Keratinocyte (primary cell): ENCODE data around the gene PGC. TPM values are rescaled to one million over a fixed set of nuclear protein-coding genes. Genes with fewer than 3 reads are reported as not detected.

ENCODE experiments used
- DNase-seq: peaks from one replicate; pipeline ENCODE4 v3.0.0-alpha.2; 2011; ENCODE audit warnings: low read depth, missing footprints, low spot score
- FAIRE-seq: peaks from 2 replicates; lab custom pipeline; 2011; peaks lifted over from hg19 to GRCh38; lab: Jason Lieb, UNC
- H2AFZ ChIP-seq: 2 replicates; pipeline ENCODE4 v1.6.0; 2012; ENCODE audit warnings: low read length, control low read depth, inconsistent platforms; ENCODE audit not compliant: control insufficient read depth
- H3K27ac ChIP-seq: 2 replicates; pipeline ENCODE4 v1.5.1; 2011; ENCODE audit warnings: low read length; ENCODE audit not compliant: control insufficient read depth, insufficient read depth
- H3K27me3 ChIP-seq: 3 replicates; pipeline ENCODE4 v1.6.0; 2011; ENCODE audit warnings: low read length; ENCODE audit not compliant: control insufficient read depth, insufficient read depth; ENCODE audit errors: extremely low read depth
- H3K36me3 ChIP-seq, 2 experiments: 2 replicates in 1 of 2; 3 replicates in 1 of 2; pipeline ENCODE4 v1.5.1; 2011; ENCODE audit warnings: low read length in 2 of 2, mild to moderate bottlenecking in 1 of 2; ENCODE audit not compliant: control insufficient read depth in 2 of 2, insufficient read depth in 2 of 2; ENCODE audit errors: extremely low read depth in 1 of 2
- H3K4me1 ChIP-seq: 3 replicates; pipeline ENCODE4 v1.5.1; 2011; ENCODE audit warnings: low read length; ENCODE audit not compliant: control insufficient read depth, insufficient read depth; ENCODE audit errors: extremely low read depth
- H3K4me2 ChIP-seq: 3 replicates; pipeline ENCODE4 v1.6.0; 2011; ENCODE audit warnings: low read depth, low read length; ENCODE audit not compliant: control insufficient read depth, insufficient read depth; ENCODE audit errors: extremely low read depth
- H3K4me3 ChIP-seq, 3 experiments: fragments of 200-600 bp in 1 of 3; sonication (generic) in 1 of 3; 2 replicates in 2 of 3; 3 replicates in 1 of 3; pipeline ENCODE4 v1.5.1; 2011 to 2016; ENCODE audit warnings: low read length in 3 of 3, mild to moderate bottlenecking in 3 of 3, control low read depth in 2 of 3, inconsistent platforms in 1 of 3, low read depth in 1 of 3, mixed read lengths in 1 of 3, mixed run types in 1 of 3, moderate library complexity in 1 of 3; ENCODE audit not compliant: control insufficient read depth in 2 of 3, insufficient read depth in 2 of 3; ENCODE audit errors: extremely low read depth in 1 of 3
- H3K79me2 ChIP-seq: 2 replicates; pipeline ENCODE4 v1.6.0; 2012; ENCODE audit warnings: low read length; ENCODE audit not compliant: control insufficient read depth, insufficient read depth
- H3K9ac ChIP-seq: 3 replicates; pipeline ENCODE4 v1.6.0; 2011; ENCODE audit warnings: low read length; ENCODE audit not compliant: control insufficient read depth, insufficient read depth; ENCODE audit errors: extremely low read depth
- H3K9me1 ChIP-seq: 3 replicates; pipeline ENCODE4 v1.6.0; 2011; ENCODE audit warnings: low read length; ENCODE audit not compliant: control insufficient read depth, insufficient read depth; ENCODE audit errors: extremely low read depth
- H3K9me3 ChIP-seq: 2 replicates; pipeline ENCODE4 v1.5.1; 2012; ENCODE audit warnings: low read depth, low read length; ENCODE audit not compliant: control insufficient read depth
- H4K20me1 ChIP-seq: 3 replicates; pipeline ENCODE4 v1.6.0; 2011; ENCODE audit warnings: low read length; ENCODE audit not compliant: control insufficient read depth, insufficient read depth; ENCODE audit errors: extremely low read depth
- EZH2 ChIP-seq: IDR thresholded peaks from one replicate; pipeline ENCODE4 v1.6.1; 2012; ENCODE audit warnings: inconsistent platforms, mild to moderate bottlenecking, low read length, moderate library complexity
- dilution Hi-C: fragments of 300-500 bp; cut with MboI; formaldehyde crosslinking; loops from one replicate; pipeline ENCODE4 v1.7.0; 2020; ENCODE audit warnings: low sequenced_read_pairs; ENCODE audit not compliant: extremely low pct_ligation_motif_present
- polyA plus RNA-seq, 5 experiments: library from polyadenylated mRNA; depleted of rRNA in 3 of 5; stranded (reverse) in 3 of 5; stranded (forward) in 1 of 5; unstranded in 1 of 5; fragments of >200 nt; gene quantifications; 1 replicate in 1 of 5; 2 replicates in 3 of 5; 3 replicates in 1 of 5; pipeline versions ENCODE4 v1.2.1 to v1.2.3, GENCODE V29; 2011 to 2012; ENCODE audit warnings: missing spikeins in 2 of 5, low read depth in 1 of 5, low replicate concordance in 1 of 5
- TF ChIP-seq, protein P1 (sequence below), 3 experiments: IDR thresholded peaks in 1 of 3; conservative IDR thresholded peaks in 1 of 3; optimal IDR thresholded peaks in 1 of 3; 2 replicates in 2 of 3; 3 replicates in 1 of 3; pipeline versions ENCODE3 to v1.5.1; 2011; ENCODE audit warnings: low read length in 3 of 3, mild to moderate bottlenecking in 3 of 3, moderate library complexity in 2 of 3, control low read depth in 1 of 3, inconsistent platforms in 1 of 3; ENCODE audit not compliant: insufficient read depth in 2 of 3; ENCODE audit errors: extremely low read depth in 1 of 3

PGC gene
- polyA plus RNA-seq, 1 donor (not counting 4 experiments of a cell fraction or from before 2014, with no cell fraction given) = not detected

GRCh38 chr6:41771058-41771983 is 24.1 kb upstream of the PGC start:
- no peak for TF ChIP-seq EZH2
- TF ChIP-seq, protein P1, sequence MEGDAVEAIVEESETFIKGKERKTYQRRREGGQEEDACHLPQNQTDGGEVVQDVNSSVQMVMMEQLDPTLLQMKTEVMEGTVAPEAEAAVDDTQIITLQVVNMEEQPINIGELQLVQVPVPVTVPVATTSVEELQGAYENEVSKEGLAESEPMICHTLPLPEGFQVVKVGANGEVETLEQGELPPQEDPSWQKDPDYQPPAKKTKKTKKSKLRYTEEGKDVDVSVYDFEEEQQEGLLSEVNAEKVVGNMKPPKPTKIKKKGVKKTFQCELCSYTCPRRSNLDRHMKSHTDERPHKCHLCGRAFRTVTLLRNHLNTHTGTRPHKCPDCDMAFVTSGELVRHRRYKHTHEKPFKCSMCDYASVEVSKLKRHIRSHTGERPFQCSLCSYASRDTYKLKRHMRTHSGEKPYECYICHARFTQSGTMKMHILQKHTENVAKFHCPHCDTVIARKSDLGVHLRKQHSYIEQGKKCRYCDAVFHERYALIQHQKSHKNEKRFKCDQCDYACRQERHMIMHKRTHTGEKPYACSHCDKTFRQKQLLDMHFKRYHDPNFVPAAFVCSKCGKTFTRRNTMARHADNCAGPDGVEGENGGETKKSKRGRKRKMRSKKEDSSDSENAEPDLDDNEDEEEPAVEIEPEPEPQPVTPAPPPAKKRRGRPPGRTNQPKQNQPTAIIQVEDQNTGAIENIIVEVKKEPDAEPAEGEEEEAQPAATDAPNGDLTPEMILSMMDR (optimal IDR thresholded peaks at IDR 0.05 in 1 of 3, IDR thresholded peaks at IDR 0.05 in 1 of 3, conservative IDR thresholded peaks at IDR 0.05 in 1 of 3; ENCODE audit: extremely low read depth in 1 of 3, insufficient read depth in 2 of 3, low read length in 3 of 3) = no peak
- Histone ChIP-seq H3K27me3 (no peaks in the 10 kb centered on the region), H3K27ac (no peak overlapping the region), H3K9ac (no peak overlapping the region), H3K9me1 (no peaks in the 10 kb centered on the region), H4K20me1 (no peaks in the 10 kb centered on the region), H3K36me3 (peaks cover 13 to 20% of the 10 kb centered on the region in 2 experiments), H3K79me2 (no peaks in the 10 kb centered on the region), H3K4me3 (no peak overlapping the region), H2AFZ (no peak overlapping the region), H3K4me2 (no peak overlapping the region), H3K9me3 (no peaks in the 10 kb centered on the region), H3K4me1 (peaks cover 22% of the 10 kb centered on the region)
- no peak for DNase-seq
- dilution Hi-C loops = no loop called here
- FAIRE-seq = no peak

GRCh38 chr6:41770381-41771057 is 23.3 kb upstream of the PGC start:
- DNase-seq = no peak
- H3K9me1 ChIP-seq = no peaks in the 10 kb centered on the region
- H3K4me1 ChIP-seq = peaks cover 23% of the 10 kb centered on the region
- H3K36me3 ChIP-seq = peaks cover 13 to 20% of the 10 kb centered on the region in 2 experiments
- no peak overlapping the region for H3K27ac ChIP-seq
- no peak for FAIRE-seq
- no peaks in the 10 kb centered on the region for H4K20me1 ChIP-seq
- H2AFZ ChIP-seq = no peak overlapping the region
- no peak overlapping the region for H3K4me3 ChIP-seq
- no peaks in the 10 kb centered on the region for H3K79me2 ChIP-seq
- no peak overlapping the region for H3K4me2 ChIP-seq
- no peak overlapping the region for H3K9ac ChIP-seq
- no peaks in the 10 kb centered on the region for H3K27me3 ChIP-seq
- dilution Hi-C loops = no loop called here
- TF ChIP-seq EZH2 = no peak
- TF ChIP-seq, protein P1 (optimal IDR thresholded peaks at IDR 0.05 in 1 of 3, IDR thresholded peaks at IDR 0.05 in 1 of 3, conservative IDR thresholded peaks at IDR 0.05 in 1 of 3; ENCODE audit: extremely low read depth in 1 of 3, insufficient read depth in 2 of 3, low read length in 3 of 3) = no peak
- no peaks in the 10 kb centered on the region for H3K9me3 ChIP-seq
